HG03095 (cell line): ENCODE measurements around the gene TSPAN18.

Experiments
- ATAC-seq: cut with Tn5 transposase; IDR thresholded peaks from one replicate; pipeline ENCODE4 v1.9.1; 2021; ENCODE audit warnings: moderate library complexity; ENCODE audit not compliant: unreplicated experiment

Gene TSPAN18

GRCh38 chr11:44880953-44881352, 154.2 kb downstream of the TSPAN18 start:
- no peak for ATAC-seq

GRCh38 chr11:44883277-44883676, 156.5 kb downstream of the TSPAN18 start:
- ATAC-seq, result no peak

- ATAC-seq, result no peak
These were observed 157.3 kb downstream of the TSPAN18 start for GRCh38 chr11:44884056-44884455.

GRCh38 chr11:44885065-44885810, 158.5 kb downstream of the TSPAN18 start:
- ATAC-seq, result no peak

GRCh38 chr11:44885919-44886789, 159.4 kb downstream of the TSPAN18 start:
- no peak for ATAC-seq

- ATAC-seq, result no peak
These were observed 160.0 kb downstream of the TSPAN18 start for GRCh38 chr11:44886790-44887140.

- ATAC-seq, result no peak
These were observed 160.9 kb downstream of the TSPAN18 start for GRCh38 chr11:44887636-44888035.

- ATAC-seq, result no peak
These were observed 162.5 kb downstream of the TSPAN18 start for GRCh38 chr11:44889266-44889665.

- no peak for ATAC-seq
These were observed 166.1 kb downstream of the TSPAN18 start for GRCh38 chr11:44892843-44893242.

- no peak for ATAC-seq
These were observed 166.6 kb downstream of the TSPAN18 start for GRCh38 chr11:44893308-44893822.

GRCh38 chr11:44893846-44894617, 167.3 kb downstream of the TSPAN18 start:
- no peak for ATAC-seq

- ATAC-seq, result no peak
These were observed 173.2 kb downstream of the TSPAN18 start for GRCh38 chr11:44899959-44900358.

GRCh38 chr11:44901120-44901633, 174.4 kb downstream of the TSPAN18 start:
- ATAC-seq, result no peak

- no peak for ATAC-seq
These were observed 175.0 kb downstream of the TSPAN18 start for GRCh38 chr11:44901786-44902185.

GRCh38 chr11:44903035-44903434, 176.3 kb downstream of the TSPAN18 start:
- ATAC-seq, result no peak

GRCh38 chr11:44903518-44903917, 176.8 kb downstream of the TSPAN18 start:
- ATAC-seq, result no peak

GRCh38 chr11:44904261-44905020, 177.7 kb downstream of the TSPAN18 start:
- ATAC-seq, result no peak

- no peak for ATAC-seq
These were observed 178.5 kb downstream of the TSPAN18 start for GRCh38 chr11:44905131-44905866.

- ATAC-seq, result no peak
These were observed 179.9 kb downstream of the TSPAN18 start for GRCh38 chr11:44906649-44907048.

GRCh38 chr11:44909557-44909956, 182.8 kb downstream of the TSPAN18 start:
- ATAC-seq, result no peak
